Stimulated activated CD4-positive, alpha-beta T cell treated with anti-CD3 and anti-CD28 coated beads, Interleukin-1b, Interleukin-23, amount 100 ng/mL, for 1 hour (primary cell): ENCODE measurements around the gene KIF20A.
"Not testable (repeated sequence)": the region's sequence is repeated elsewhere in the genome, so short reads cannot be mapped to it uniquely, and the experiment has no call there.

ENCODE experiments used
- DNase-seq, 2 donors: peaks; one replicate each; pipeline ENCODE4 v3.0.0-alpha.2; 2020; ENCODE audit warnings: low read depth in 2 of 2

Gene KIF20A

DNA sequence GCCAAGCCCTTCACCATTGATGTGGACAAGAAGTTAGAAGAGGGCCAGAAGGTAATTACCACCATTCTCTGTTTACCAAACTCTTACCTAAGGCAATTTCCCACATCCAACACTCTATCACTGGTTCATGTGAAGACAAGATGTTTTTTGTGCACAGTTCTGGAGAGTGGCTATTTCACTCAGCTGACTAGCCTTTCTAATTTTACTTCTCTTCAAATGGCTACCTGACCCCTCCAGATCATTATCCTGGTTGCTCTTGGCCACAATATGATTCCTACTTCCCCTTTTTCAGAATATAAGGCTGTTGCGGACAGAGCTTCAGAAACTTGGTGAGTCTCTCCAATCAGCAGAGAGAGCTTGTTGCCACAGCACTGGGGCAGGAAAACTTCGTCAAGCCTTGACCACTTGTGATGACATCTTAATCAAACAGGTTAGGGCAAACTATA, 7.1 kb downstream of the KIF20A start:
- DNase-seq: no peak

DNA sequence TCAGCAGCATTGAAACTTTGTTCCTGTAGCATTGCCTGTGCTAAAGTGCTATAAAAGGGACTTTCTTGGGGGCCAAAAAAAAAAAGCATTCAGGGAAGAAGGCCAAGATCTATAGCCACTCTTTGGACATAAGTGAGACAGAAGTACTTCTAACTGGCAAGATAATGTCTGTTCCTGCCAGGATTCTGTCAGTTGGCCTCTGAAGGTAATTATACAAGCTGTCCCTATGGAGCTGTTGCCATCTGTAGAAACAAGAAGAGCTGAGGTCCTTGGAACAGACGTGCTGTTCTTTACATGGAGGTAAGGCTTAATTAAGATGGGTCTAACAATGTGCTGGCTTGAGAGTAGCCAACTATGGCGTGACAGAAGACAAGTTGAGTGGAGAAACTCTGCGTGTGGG, 9.7 kb downstream of the KIF20A start:
- DNase-seq: no peak

DNA sequence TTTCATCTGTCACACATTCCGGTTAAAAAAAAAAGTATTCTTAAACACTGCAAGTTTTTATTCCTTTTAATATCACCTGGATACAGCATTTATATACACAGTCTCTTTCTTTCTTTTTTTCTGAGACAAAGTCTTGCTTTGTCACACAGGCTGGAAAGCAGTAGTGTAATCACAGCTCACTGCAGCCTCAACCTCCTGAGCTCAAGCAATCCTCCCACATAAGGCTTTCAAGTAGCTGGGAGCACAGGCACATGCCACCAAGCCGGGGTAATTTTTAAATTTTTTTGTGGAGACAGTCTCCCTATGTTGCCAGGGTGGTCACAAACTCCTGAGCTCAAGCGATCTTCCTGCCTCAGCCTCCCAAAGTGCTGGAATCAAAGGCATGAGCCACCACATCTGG, 13.9 kb downstream of the KIF20A start:
- DNase-seq: no peak

DNA sequence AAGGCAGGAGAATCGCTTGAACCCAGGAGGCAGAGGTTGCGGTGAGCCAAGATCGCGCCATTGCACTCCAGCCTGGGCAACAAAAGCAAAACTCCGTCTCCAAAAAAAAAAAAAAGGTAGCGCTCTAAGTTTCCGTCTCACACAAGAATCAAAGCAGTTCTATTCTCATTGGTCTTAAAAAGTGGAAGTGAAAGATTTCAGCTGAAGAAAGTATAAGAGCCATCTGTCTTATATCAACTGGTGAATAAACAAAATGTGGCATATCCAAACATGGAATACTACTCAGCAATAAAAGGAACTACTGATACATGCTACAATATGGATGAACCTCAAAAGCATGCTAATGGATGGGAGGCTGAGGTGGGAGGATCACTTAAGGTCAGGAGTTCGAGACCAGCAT, 14.9 kb downstream of the KIF20A start:
- not testable (repeated sequence) for DNase-seq

DNA sequence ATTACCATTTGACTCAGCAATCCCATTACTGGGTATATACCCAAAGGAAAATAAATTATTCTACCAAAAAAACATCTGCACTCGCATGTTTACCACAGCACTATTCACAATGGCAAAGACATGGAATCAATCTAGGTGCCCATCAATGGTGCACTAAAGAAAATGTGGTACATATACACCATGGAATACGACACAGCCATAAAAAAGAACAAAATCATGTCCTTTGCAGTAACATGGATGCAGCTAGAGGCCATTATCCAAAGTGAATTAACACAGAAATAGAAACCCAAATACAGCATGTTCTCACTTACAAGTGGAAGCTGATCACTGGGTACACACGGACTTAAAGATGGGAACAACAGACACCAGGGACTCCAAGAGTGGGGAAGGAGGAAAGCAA, 32.1 kb downstream of the KIF20A start:
- DNase-seq: no peak

DNA sequence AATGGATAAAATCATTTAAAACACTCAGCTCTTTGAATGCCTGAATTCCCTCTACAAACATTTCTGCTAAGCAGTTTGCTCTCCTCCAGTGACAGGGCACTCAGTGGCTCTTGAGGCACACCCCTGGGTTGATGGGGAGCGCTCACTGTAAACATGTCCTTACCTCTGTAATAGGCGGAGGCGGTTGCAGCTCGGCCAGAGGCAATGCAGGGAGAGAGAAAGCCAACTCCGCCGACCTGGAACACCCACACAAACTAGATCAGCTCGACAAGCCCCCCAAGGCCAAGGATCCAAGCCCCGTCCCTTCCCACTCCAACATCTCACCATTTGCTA, 33.9 kb downstream of the KIF20A start:
- DNase-seq: peak in 1 of 2 donors; percentile 1

DNA sequence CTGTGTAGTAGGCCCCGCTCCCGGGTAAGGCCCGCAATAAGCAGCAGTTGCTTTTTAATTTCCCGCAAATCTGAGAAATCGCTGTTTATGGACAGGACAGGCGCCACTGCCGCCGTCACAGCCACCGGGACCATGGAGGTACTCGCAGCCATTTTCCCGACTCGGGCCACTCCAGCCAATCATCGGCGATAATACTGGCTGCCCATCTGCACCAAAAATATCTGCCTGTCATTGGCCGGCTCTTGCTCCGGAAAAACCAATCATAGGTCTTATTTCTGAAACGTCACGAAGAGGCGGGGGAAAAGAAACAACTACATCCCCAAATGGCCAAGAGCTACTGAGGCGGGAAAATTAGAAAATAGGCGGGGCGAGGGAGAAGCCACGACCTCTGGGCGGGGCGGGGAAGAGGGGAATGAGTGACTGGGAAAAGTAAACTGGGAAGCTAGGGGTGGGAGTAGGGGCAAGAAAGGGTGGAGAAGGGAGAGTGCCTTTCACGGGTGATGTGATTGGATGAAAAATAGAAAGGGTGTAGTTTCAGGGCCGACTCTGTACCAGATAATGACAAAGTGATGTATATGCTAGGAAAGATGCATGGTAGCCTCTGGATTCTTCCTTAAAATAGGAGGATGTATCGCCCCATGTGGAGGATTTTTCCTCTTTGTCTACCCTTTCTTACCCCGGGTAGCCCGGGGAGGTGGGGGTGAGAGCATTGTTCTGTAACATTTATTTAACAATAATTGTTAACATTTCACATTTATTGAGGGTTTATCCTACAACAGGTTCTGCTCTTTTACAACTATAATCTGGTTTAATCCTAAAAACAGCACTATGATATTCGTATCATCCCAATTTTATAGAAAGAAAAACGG, 34.5 kb downstream of the KIF20A start, which contains the start of gene CDC23:
TSS of gene CDC23 (minus strand) at position 163 of the 869 bp plus-strand sequence. CDS start at position 152, 11 bp downstream.
- peak; percentile 65 to 66 for DNase-seq

DNA sequence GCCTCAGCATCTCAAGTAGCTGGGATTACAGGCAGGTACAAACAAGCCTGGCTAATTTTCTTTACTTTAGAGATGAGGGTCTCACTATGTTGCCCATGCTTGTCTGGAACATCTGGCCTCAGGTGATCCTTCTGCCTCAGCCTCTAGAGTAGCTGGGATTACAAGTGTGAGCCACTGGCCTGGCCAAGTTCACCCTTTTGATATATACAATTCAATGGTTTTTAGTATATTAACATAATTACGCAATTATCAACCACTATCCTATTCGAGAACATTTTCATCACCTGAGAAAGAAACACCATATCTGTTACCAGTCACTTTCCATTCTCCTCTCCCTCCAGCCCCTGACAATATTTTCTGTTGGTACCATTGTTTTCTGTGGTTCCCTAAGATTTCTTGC, 37.9 kb downstream of the KIF20A start:
- no peak for DNase-seq

DNA sequence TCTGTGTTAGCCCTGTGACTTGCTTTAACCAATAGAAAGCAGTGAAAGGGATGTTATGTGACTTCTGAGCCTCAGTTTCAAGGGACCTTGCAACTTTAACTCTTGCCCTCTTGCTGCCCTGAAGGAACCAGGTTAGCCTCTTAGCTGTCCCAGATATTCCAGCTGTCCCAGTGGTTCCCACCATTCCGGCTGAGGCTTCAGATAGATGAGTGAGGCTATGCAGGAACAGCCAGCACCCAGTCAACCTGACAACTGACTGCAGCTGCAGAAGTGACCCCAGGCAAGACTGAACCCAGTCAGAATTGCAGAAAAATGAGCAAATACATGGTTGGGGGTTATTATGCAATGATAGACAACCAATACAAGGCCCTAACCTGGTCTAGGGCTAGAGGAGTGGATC, 44.6 kb downstream of the KIF20A start:
- no peak for DNase-seq

DNA sequence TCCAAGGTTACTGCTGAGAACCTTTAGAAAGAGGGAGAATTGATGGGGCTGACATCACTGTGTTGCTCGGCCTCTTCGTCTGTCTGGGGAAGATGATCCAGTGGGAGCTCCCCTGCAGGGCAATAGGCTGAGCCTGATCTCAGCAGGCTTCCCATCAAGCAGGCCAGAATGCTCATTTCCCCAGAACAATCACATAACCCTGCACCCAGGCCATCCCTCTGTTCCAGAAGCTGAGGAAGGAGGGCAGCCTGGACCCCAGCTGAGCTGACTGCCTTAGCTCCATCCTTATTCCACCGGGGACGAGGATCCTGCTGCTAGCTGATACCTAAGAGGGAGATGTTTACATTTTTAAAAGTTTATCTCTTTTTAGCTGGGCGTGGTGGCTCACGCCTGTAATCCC, 45.8 kb downstream of the KIF20A start:
- no peak for DNase-seq

DNA sequence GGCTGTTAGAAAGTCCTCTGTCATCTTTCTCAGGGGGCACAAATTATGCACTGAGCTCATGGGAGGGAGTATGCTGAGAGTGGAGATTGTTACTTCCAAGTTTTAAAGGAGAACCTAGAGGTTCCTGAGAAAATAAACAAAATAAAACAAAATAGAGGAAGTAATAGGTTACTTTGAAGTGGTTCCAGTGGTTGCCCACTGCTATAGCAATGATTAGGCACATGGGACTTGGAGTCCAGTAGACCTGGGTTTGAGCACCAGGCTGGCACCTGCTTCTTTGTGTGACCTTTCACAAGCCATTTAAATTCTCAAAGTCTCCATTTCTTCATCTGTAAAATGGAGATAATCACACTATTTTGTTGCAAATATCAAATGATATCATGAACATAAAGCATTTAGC, 48.0 kb downstream of the KIF20A start:
- no peak for DNase-seq

DNA sequence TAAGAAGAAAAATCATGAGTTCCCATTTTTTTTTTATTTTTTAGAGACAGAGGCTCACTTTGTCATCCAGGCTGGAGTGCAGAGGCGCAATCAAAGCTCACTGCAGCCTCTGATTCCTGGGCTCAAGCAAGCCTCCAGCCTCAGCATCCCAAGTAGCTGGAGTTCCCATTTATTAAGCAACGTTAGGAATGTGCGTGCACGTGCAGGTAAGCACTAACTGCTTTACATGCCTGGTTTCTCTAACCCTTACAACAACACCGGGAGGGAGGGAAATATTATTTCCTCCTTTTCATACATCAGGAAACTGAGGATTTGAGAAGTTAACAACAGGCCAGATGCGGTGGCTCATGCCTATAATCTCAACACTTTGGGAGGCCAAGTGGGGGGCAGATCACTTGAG, 50.5 kb downstream of the KIF20A start:
- no peak for DNase-seq

DNA sequence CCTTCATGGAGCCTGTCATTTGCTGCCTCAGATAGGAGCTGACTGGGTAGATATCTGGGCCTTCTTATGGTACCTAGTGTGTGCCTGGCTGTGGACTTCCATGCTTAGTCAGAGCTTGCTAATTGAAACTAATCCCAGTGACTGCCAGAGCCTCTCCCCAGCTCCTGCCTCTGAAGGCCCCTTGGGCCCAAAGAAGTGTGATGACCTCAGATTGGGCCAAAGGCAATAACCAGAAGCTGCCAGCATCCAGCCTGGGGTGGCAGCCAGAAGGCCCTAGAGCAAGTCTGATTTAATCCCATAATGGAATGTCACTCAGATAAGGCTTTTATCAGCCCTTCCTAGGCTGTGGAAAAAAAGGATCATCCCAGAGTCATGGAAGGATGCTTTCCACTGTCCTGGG, 51.3 kb downstream of the KIF20A start:
- DNase-seq: no peak

DNA sequence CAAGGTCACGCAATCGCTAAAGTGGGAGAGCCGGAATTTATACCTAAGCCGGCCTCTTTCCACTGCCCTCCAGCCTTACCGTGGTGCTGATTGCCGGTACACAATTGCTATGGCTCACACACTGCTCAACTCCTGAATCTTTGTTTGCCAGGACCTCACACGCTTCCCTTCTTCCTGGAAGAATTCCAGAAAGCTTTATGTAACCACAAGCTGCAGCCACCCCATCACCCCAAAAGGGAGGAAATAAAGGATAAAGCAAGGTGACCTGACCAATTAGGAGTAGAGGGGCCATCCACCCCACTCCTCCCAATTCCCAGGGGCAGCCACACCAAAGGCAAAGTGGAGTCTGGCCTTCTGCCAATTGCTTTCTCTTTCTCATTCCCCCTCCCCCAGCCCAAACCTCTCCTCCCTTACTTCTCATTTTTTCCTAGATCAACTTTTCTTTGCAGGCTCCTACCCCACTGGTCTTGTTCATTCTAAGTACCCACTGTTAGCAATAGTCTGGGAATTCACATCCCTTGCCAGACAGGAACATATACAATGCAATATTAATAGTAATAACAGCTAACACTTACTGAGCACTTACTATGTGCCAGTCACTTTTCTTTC, 52.2 kb downstream of the KIF20A start:
- no peak for DNase-seq

DNA sequence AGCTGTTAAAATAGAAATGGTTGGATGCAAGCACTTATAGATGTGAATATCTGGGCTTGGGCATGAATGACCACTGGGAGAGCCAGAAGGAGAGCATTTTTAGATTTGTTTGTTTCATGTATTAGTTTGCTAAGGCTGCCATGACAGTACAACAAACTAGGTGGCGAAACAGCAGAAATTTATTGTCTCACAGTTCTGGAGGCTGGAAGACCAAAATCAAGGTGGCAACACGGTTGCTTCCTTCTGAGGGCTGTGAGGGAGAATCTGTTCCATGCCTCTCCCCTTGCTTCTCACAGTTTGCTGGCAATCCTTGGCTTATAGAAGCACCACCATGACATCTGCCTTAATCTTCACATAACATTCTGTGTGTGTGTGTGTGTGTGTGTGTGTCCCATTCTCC, 54.4 kb downstream of the KIF20A start:
- DNase-seq: no peak

DNA sequence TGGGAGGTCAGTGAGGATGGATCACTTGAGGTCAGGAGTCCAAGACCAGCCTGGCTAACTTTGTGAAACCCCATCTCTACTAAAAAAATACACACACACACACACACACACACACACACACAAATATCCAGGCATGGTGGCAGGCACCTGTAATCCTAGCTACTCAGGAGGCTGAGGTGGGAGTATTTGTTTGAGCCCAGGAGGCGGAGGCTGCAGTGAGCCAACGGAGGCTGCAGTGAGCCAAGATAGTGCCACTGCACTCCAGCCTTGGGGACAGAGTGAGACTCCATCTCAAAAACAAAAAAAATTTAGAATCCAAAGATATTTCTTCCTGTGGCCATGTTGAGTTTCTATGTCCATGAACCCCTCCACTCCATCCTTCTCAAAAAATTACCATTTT, 55.7 kb downstream of the KIF20A start:
- no peak for DNase-seq
